ENCODE measurements around the gene KRTAP5-11. TPM values are rescaled to one million over a fixed set of nuclear protein-coding genes. Genes with fewer than 3 reads are reported as not detected.

The KRTAP5-11 gene
- total RNA-seq, 1 donor from 2014 or later, result not detected

DNA sequence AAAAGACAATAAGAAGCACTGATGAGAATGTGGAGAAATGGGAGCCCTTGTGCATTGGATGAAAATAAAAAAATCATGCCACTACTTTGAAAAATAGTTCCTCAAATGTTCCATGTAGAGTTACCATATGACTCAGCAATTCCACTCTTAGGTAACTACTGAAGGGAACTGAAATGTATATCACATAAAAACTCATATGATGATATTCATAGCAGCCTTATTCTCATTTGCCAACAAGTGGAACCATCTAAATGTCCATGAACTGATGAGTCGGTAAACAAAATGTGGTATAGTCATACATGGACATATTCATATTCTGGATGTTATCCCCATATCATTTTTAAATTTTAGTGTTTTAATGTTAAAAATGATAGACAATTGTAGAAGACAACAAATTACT is 31.0 kb downstream of the KRTAP5-11 start:
- Mint-ChIP-seq H3K4me1 (ENCODE audit: unreplicated experiment) (no peaks in the 10 kb centered on the region), H3K4me3 (ENCODE audit: unreplicated experiment) (no peak overlapping the region), H3K36me3 (ENCODE audit: unreplicated experiment) (no peaks in the 10 kb centered on the region), H3K9me3 (ENCODE audit: unreplicated experiment) (no peaks in the 10 kb centered on the region), H3K27me3 (ENCODE audit: unreplicated experiment) (peaks cover 8% of the 10 kb centered on the region), H3K27ac (ENCODE audit: unreplicated experiment) (no peak overlapping the region)
- TF ChIP-seq, protein P1, sequence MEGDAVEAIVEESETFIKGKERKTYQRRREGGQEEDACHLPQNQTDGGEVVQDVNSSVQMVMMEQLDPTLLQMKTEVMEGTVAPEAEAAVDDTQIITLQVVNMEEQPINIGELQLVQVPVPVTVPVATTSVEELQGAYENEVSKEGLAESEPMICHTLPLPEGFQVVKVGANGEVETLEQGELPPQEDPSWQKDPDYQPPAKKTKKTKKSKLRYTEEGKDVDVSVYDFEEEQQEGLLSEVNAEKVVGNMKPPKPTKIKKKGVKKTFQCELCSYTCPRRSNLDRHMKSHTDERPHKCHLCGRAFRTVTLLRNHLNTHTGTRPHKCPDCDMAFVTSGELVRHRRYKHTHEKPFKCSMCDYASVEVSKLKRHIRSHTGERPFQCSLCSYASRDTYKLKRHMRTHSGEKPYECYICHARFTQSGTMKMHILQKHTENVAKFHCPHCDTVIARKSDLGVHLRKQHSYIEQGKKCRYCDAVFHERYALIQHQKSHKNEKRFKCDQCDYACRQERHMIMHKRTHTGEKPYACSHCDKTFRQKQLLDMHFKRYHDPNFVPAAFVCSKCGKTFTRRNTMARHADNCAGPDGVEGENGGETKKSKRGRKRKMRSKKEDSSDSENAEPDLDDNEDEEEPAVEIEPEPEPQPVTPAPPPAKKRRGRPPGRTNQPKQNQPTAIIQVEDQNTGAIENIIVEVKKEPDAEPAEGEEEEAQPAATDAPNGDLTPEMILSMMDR (IDR thresholded peaks at IDR 0.05), result no peak
- no peak for DNase-seq (ENCODE audit: extremely low spot score, unreplicated experiment)

DNA sequence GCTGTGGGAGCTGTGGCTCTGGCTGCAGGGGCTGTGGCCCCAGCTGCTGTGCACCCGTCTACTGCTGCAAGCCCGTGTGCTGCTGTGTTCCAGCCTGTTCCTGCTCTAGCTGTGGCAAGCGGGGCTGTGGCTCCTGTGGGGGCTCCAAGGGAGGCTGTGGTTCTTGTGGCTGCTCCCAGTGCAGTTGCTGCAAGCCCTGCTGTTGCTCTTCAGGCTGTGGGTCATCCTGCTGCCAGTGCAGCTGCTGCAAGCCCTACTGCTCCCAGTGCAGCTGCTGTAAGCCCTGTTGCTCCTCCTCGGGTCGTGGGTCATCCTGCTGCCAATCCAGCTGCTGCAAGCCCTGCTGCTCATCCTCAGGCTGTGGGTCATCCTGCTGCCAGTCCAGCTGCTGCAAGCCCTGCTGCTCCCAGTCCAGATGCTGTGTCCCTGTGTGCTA is 33.9 kb downstream of the KRTAP5-11 start:
- Mint-ChIP-seq H3K27ac (ENCODE audit: unreplicated experiment) (no peak overlapping the region), H3K9me3 (ENCODE audit: unreplicated experiment) (peaks cover 4% of the 10 kb centered on the region), H3K36me3 (ENCODE audit: unreplicated experiment) (no peaks in the 10 kb centered on the region), H3K4me3 (ENCODE audit: unreplicated experiment) (no peak overlapping the region), H3K27me3 (ENCODE audit: unreplicated experiment) (peaks cover 4% of the 10 kb centered on the region), H3K4me1 (ENCODE audit: unreplicated experiment) (no peaks in the 10 kb centered on the region)
- TF ChIP-seq, protein P1 (IDR thresholded peaks at IDR 0.05), result no peak
- no peak for DNase-seq (ENCODE audit: extremely low spot score, unreplicated experiment)

DNA sequence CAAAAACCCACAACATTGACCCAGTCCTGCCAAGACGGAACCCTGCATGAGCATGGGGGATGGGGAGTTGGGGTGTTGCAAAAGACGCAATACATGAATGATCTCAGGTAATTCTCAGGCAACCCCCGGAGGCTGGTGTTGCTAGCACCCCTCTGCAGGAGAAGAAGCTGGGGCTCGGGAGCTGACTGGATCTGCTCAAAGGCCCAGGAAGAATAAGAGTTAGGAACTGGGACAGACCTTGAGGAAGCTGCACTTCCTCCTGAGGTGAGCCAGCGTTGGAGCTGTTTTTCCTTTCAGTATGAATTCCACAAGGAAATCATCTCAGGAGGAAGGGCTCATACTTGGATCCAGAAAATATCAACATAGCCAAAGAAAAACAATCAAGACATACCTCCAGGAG is 34.6 kb downstream of the KRTAP5-11 start, which contains the start of gene KRTAP5-9:
Gene KRTAP5-9 (plus strand): TSS at position 301 of the 400 bp plus-strand sequence. CDS start 238 bp downstream, outside the sequence.
- Mint-ChIP-seq H3K27ac (ENCODE audit: unreplicated experiment) (no peak within 1 kb of the TSS), H3K36me3 (ENCODE audit: unreplicated experiment) (no peaks in the 10 kb centered on the region), H3K4me3 (ENCODE audit: unreplicated experiment) (no peak within 1 kb of the TSS), H3K9me3 (ENCODE audit: unreplicated experiment) (peaks cover 4% of the 10 kb centered on the region), H3K27me3 (ENCODE audit: unreplicated experiment) (peaks cover 4% of the 10 kb centered on the region), H3K4me1 (ENCODE audit: unreplicated experiment) (no peaks in the 10 kb centered on the region)
- TF ChIP-seq, protein P1 (IDR thresholded peaks at IDR 0.05), result no peak
- DNase-seq (ENCODE audit: extremely low spot score, unreplicated experiment), result no peak

DNA sequence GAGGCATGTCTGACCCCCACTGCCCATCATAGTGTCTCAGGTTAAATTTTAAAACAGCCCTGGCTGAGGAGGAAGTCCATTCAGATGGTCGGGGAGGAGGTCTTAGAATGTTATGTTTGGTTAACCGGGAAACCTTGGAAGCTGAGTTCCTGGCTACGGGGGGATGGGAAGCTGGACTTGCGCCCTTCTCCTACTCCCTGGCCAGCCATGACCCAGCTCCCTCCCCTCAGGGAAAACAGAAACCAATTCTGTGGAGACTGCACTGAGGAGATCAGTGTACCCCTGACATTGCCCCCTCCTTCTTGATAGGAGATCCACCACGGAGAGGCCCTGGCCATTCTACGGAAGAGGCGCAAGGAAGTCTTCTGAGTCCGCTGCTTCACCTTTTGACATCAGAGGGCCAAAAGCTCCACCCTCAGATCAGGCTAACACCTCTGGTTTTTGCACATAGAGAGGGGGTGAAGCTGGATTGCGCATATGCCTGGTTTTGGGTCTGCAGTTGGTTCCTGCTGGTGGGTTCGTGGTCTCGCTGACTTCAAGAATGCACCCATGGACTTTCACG is 37.2 kb downstream of the KRTAP5-11 start:
- H3K27ac Mint-ChIP-seq (ENCODE audit: unreplicated experiment), result no peak overlapping the region

DNA sequence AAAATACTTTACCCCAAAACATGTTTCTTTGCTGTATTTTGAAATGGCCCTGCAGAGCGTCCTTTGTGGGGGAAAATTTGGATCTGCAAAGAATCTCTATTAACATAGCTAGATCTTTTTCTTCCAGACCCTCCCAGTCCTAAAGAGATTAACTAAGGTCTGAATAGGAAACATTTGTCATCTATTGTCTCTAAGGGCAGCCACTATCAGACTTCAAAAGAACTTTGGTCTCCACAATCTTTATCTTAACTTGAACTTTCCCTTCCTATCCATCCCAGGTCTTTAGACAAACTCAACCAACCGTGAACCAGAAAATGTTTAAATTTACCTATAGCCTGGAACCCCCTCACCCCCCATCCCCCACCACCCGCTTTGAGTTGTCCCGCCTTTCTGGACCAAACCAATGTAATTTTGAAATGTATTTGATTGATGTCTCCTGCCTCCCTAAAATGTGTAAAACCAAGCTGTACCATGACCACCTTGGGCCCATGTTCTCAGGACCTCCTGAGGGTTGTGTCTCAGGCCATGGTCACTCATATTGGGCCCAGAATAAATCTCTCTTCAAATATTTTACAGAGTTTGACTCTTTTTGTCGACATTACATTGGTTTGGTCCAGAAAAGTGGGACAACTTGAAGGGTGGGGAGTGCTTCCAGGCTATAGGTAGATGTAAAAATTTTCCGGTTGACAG is 38.0 kb downstream of the KRTAP5-11 start:
- H3K4me3 Mint-ChIP-seq (ENCODE audit: unreplicated experiment), result no peak overlapping the region
- no peak overlapping the region for H3K27ac Mint-ChIP-seq (ENCODE audit: unreplicated experiment)
- peaks cover 4% of the 10 kb centered on the region for H3K9me3 Mint-ChIP-seq (ENCODE audit: unreplicated experiment)
- H3K36me3 Mint-ChIP-seq (ENCODE audit: unreplicated experiment), result no peaks in the 10 kb centered on the region
- peaks cover 4% of the 10 kb centered on the region for H3K27me3 Mint-ChIP-seq (ENCODE audit: unreplicated experiment)
- no peaks in the 10 kb centered on the region for H3K4me1 Mint-ChIP-seq (ENCODE audit: unreplicated experiment)
- no peak for DNase-seq (ENCODE audit: extremely low spot score, unreplicated experiment)
- TF ChIP-seq, protein P1 (IDR thresholded peaks at IDR 0.05), result no peak

More for the DNA sequence above, 37.2 kb downstream of the KRTAP5-11 start:
- TF ChIP-seq, protein P1 (IDR thresholded peaks at IDR 0.05), result no peak
- Mint-ChIP-seq H3K4me3 (ENCODE audit: unreplicated experiment) (no peak overlapping the region), H3K4me1 (ENCODE audit: unreplicated experiment) (no peaks in the 10 kb centered on the region), H3K27me3 (ENCODE audit: unreplicated experiment) (peaks cover 4% of the 10 kb centered on the region), H3K36me3 (ENCODE audit: unreplicated experiment) (no peaks in the 10 kb centered on the region), H3K9me3 (ENCODE audit: unreplicated experiment) (peaks cover 4% of the 10 kb centered on the region)
- DNase-seq (ENCODE audit: extremely low spot score, unreplicated experiment), result no peak
